HG03025 (cell line): Measurements from ENCODE around the gene CHN2.

Experiments used
- ATAC-seq: cut with Tn5 transposase; IDR thresholded peaks from one replicate; pipeline ENCODE4 v1.9.1; 2021; ENCODE audit warnings: mild to moderate bottlenecking, moderate library complexity; ENCODE audit not compliant: unreplicated experiment, low FRiP score

CHN2 gene

DNA sequence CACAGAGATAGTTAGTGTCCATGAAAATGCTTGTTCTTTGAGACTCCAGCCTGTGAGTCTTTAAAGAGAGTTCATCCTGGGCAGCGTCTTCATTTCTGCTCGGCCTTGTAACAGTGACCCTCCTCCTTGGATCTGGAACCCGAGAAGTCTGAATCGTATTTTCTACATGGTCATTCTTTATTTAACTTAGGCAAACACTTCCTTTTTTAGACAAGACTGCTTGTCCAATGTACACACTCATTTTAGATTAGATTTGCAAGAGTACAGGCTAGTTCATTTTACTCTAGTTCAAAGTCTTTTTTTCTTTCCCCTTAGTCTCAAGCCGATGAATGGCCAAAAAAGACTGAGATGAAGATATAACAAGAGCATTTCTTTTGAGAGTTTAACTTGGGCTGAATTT lies 133.5 kb downstream of the CHN2 start:
- no peak for ATAC-seq

DNA sequence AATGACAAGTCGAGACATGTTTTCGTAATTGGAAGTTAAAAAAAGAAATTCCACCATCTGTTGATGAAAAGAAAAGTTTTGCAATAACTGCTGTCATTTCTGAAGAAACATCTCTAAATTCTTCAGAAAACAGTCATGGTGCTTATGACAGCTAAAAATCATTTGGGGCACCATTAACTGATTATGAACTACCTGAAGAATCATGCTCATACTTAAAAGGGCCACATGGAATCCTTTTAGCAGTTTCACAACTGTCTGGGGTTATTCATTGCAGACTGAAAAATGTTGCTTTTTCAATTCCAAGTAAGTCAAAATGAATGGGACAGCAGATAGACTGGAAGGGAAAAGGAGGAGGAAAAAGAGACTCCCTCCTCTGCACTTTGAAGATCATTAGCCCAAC lies 134.2 kb downstream of the CHN2 start:
- no peak for ATAC-seq

DNA sequence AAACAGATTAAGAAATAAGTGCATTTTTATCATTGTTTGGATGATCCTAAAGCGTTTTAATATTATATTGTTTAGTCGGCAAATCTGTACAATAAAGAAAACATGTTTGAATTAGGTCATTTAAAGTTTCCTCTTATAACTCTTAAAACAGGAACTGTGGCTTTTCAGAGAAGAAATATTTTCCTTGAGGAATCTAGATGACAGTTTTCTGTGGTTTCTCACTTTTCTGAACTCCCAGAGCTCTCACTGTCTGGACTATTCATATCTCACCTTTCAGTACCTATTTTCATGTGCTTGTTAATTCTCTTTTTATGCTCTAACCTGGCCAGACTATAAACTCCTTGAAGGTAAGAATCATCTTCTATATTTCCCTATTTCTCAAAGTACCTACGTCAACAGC lies 135.1 kb downstream of the CHN2 start:
- ATAC-seq = no peak

DNA sequence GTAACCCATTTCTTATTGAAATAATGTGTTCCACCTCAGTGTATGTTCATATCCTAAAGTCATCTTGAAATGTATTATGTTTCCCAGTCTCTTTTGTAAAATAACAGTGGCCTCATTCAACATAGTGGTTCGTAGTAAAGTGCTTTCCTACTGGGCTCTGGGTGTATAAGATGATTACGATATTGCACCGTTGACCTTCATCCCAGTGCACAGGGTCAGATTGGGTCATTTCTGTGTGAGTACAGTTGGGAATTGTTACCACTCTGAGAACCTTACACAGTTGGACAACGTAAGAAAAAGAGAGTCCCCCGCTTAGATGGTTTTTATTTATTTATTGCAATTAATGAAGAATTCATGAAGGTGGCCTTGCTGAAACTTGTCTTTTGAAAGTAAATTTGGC lies 135.6 kb downstream of the CHN2 start:
- no peak for ATAC-seq

DNA sequence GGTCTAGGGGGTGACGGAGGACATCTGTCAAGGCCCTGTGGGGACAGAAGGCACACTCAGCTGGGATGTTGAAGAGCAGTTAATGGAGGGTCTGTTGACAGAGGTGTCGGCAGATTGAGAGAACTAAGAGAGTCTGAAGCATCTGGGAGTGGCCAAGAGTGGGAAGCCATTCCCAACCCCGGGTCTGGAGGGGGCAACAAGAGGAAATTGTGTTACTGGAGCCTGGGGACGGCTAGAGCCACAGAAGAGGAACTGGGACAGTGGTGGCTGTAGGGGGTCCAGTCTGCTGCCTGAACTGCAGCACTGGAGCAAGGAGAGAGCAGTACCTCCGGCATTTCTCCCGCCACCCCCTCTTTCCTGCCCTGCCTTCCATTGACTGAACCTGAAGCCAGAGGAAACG lies 136.6 kb downstream of the CHN2 start:
- no peak for ATAC-seq

DNA sequence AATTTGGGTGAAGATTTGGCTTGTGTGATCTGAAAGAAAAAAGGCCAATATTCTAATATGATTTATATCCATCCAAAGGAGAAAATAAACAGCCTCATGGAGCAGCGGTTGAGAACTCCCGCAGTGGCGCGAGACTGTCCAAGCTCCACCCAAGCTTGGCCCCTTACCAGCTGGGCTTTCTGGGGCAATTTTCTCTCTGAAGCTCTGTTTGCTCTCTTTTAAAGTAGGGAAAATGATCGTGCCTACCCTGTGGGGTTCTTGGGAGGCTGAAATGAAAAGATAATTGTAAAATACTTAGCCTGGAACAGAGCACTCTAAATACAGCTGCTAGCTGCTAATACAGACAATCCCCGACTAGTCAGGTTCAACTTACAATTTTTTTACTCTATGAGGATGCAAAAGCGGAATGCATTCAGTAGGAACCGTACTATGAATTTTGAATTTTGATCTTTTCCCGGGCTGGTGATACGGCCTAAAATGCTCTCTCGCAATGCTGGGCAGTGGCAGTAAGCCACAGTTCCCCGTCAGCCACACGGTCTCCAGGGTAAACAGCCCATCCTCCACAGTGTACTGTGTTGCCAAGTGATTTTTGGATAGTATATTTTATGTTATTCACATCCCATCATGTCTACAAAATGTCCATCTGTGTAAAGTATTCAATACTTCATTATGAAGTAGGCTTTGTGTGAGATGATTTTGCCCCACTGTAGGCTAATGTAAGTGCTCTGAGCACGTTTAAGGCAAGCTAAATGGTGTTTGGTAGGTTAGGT lies 137.7 kb downstream of the CHN2 start:
- ATAC-seq = no peak

DNA sequence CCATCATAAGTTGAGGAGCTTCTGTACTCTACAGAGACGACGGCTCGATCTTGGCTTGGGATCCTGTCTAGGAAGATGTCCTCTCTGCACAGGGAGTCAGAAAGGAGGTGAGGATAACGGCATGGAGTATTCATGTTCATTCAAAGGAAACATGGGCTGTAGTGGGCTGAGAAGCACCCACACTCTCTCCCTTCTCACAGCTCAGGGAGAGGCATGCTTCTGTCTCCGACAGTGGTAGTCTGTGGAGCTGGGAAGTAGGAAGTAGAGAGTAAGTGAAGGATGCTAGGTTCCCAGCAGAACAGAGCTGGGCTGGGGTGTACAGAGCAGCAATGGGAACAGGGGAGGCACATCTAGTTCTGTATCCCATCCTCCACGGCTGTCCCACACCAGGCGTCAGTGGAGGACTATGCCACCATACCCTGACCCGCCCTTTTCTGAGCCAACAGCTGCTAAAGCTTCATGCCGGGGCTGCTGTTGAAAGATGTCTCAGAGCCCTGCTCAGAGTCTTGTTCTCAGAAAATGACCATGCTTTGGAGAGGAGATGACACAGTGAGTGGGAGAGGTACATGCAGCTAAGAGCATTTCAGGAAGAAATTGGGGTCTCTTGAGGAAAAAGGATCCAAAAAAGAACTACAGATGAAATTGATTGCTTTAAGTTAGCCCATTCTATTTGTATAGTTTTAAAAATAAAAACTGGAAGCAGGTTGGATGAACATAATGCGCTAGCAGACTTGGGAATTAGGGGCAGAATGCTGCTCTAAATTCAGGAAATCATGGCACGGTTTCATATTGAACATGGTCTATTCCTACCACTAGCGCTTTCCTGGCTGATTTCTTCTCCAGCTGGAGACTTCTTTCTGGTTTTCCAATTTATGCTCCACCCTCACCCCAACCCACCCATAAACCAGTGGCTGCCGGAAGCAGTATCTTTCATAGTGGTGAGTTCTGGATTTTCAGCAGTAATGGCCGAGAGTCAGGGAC lies 138.6 kb downstream of the CHN2 start:
- no peak for ATAC-seq

DNA sequence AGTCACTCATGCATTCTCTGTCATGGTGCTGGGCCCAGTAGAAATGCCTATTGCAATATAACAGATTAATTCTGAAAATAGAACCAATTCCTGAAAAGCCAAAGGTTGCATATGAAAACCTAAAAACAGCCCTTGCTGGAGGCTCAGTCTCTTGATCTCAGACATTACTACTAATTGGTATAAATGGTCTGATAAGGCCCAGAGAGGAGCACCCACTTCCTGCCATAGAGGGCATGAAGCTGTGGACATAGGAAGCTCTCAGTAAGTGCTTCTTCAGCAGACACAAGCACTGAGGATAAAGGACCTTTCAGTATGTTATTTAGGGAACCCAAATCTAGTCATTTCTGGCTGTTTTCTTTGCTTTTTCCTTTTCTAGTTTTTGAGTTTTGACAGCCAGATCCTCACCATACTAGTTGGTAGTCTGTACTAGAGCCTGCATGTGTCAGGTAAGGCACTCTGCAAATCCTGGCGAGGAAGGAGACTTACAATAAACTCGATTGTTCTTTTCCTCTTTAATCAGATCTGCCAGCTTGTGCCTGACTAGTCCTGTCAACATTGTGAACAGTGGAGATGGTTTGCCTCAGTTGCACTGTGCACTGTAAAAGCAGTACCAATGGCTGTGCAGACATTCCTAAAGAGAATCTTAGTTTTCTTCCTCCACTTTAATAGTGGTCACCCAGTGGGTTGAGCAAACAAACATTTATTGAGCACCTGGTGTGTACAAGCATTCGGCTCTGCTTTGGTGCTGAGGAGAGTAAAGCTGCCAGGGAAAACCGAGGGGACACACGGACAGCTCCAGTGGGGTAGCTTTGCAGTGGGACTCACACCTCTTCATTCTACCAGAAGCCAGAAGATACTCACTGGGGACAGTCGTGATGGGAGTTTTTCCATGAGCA lies 140.9 kb downstream of the CHN2 start:
- ATAC-seq = no peak

DNA sequence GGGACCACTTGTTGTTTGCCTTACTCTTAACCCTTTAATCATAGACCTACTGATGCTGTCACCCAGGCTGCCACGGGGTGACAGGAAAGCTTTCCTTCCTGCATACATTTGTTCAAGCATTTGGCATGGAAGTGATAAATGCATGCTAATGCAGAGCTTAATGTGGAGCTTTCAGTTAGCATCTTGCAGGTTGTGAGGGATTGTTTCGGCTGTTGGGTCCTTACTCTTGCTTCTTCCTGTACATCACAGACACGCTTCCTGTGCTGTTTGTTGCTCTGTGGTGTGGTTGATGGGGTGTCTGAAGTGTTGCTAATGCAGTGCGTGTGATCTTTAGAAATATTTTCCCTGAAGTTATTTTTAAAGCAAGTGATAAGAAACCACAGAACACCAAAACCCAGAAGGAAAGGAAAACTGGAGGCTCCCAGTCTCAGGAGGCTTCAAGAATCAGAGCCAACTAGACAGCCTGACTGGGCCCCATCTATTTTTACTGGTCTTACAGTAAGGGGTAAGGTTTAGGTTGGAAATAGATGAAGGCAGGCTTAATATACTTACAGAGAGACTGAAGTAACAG lies 143.1 kb downstream of the CHN2 start:
- ATAC-seq = no peak

DNA sequence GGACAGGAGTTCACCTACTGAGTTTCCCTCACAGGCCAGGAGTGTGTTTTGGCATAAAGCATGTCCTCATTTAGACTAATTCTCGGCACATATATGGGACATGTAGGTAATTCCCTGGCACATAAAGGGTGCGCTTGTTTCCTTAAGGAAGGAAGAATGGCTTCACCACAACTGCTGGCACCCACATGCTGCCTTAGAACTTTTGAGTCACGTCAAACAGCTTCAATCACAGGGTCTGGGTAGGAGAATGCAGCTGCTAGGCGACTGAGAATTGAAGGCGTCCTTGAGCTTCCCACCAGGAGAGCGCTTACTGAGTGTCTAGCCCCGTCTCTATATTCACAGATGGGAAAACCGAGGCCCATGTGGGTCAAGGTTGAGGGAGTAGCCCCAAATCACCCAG lies 146.1 kb downstream of the CHN2 start:
- ATAC-seq = no peak

DNA sequence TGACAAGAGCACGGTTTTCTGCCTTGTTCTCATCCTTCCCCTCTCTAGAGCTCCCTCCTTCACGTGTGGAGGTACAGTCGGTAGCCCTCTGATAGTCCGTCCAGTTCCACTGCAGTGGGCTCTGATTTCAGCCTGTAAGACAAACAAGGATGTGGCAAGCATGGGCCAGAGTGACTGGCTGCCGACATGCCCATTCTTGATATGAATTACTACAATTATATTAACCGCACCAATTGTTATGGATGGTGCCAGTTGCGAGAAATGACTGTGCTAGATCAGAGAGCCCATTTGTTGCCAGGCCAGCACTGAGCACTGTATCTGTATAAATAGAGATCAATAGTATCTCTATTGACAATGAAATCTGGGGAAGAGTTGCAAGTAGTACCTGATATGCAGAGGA lies 146.6 kb downstream of the CHN2 start:
- no peak for ATAC-seq

DNA sequence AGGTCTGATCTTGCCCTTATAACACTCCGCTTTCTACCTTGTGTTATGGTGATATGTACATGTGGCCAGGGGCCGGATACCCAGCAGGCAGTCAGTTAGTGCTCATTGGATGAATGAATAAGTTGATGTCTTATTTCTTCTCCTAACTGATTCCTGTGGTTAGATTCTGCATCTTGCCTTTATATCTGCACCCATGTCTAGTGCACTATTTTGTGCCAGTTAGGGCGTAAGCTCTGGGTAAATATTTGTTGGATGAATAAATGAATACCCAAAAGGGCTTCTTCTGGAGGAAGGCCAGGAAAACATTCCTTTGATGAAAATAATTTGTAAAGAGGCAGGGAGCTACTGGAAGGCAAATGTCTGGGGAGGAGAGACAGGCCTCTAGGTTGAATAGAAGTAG lies 148.2 kb downstream of the CHN2 start:
- no peak for ATAC-seq

DNA sequence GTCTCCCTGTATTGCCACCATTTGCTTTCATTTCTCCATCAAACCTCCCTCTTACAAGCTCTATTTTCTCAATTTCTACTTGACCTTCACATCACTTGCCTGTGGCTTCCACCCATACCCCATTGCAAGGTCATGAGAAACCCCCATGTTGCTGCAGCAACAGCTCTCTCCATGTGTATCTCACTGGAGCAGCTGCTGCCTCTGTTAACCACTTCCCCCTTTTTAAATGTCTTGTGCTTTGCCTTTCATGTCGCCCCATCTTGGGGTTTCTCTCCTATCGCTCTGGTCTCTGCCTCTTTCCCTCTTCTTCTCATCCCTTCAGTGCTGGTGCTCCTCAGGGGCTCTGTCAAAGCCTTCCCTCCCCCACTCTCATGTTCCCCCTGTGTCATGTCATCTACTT lies 148.8 kb downstream of the CHN2 start:
- no peak for ATAC-seq

DNA sequence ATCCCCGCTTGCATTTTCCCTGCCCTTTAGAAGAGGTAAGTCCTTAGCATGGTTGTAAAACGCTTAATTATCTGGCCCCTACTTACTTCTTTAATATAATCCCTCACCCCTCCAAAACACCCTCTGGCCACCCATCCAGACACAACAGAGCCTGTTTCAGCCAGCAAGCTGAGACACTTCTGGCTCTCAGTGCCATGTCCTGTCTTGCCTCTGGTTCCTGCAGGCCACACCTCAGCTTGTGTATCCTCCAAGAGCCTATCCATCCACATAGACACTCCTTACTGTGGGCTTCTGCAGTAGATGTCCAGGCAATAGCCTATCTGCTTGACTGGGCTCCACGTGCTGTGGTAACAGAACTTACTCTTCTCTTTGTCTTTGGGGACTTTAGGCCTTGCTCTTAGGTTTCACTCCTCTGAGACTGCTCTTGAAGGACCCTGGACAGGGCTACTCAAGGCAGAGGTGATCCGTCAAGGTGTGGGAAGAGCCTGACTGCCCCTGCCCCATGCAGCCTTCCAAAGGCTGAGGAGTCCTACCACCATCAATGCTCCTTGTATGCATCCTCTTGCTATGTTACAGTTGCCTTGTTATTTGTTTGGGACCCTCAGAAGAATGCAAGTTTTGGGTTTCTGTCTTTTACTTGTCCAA lies 149.9 kb downstream of the CHN2 start:
- ATAC-seq = no peak

DNA sequence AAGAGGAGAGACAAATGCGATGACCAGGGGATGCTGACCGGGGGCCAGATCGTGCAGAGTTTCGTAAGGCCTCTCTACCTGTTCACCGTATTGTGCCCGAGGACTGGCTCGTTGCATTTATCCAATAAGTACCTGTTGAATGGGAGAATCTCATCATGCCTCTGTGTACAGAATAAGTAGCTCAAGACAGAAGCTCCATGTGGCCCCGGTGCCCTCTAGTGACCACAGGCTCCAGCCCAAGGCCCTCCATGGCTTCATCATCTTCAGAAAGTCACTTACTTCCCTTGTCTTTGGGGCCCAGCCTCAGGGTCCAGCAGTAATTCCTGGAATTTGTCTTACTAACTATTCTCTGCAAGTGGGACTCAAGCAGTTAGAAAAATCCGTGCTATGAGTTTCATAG lies 151.0 kb downstream of the CHN2 start:
- ATAC-seq = no peak

DNA sequence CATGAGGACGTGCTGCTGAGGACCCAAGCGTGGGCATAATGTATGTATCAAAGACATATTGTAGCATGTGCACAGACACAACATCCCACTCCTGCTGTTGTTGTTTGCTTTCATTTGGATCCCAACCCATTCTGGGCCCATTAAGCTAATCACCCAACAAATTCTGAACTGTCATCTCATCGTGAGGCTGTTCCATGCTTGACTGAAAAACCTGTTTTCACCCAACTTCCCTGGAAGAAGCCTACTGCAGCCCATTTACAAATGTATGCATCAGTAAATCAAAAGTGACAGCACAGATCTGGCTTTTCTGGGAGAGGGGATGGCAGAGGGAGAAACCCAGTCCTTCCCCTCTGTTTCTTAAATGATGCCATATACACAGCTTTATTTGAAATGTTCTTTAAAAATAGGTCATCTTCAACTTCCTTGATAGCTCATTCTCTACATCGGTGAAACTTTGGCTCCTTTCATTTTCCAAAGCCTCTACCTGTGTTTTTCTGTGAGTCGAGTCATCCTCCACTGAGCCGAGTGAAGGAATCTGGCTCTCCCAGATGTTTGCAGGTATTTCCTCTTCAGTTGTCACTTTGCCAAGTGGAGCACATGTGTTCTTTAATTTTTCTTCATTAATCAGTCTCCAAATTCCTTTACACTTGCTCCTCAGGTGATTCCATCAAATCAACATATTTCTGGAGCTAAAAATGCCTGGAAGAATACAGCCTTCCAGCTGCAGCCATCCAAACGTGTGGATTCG lies 151.8 kb downstream of the CHN2 start:
- no peak for ATAC-seq

DNA sequence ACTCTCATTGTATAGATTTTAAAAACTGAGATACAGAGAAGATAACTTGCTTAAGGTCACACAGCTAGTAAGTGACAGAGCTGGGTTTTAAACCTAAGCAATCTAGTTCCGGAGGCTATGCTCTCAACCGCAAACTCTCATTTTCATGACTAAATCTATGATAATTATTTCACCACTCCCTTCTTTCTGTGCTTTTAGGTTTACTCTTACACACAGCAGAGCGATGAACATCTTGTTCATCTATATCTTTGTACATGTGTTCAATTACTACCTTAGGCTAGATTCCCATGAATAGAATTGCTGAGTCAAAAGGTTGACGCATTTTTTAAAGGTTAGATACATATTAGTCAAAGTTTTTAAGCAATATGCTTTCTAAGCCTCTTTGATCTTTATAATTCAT lies 154.8 kb downstream of the CHN2 start:
- ATAC-seq = no peak

DNA sequence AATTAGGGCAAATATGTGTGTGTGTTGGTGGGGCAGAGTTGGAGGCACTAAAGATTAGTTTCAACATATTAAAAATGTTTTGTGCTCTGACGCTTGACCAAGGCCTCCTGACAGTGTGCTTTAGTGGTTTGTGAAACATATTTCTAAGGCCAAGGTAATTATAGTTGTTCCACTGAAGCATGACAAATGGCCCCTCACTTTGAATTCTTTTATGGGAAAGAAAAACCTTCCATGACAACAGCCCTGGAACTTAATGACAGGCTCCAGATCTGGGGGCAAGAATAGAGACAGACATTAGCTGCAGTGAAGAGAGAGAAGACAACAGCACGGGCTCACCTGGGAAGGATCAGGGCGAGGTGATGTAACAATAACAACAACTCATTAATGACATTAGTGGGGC lies 155.8 kb downstream of the CHN2 start:
- ATAC-seq = no peak

DNA sequence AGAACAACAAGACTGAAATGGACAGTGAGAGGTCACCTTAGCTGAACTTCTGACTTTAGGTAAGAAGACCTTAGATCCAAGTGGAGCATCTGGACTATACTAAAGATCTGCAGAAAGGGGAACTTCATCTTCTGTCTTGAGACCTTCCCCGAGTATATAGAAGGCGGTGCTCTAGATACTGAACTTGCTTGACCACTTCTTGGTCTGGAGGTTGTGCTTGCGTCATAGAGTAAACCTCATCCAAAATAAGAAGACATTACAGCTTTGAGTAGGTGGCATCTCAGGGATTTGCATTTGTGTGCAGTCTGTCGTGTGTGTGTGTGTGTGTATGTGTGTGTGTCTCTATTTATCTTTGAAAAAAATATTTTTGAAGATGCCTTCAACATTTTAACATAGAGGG lies 157.5 kb downstream of the CHN2 start:
- no peak for ATAC-seq
